ENCODE results near the gene SDF2L1. TPM values are rescaled to one million over a fixed set of nuclear protein-coding genes. Genes with fewer than 3 reads are reported as not detected.
"Not testable (repeated sequence)": the region's sequence is repeated elsewhere in the genome, so short reads cannot be mapped to it uniquely, and the experiment has no call there.

The SDF2L1 gene
- total RNA-seq, 1 donor, result 18.3 TPM

- DNase-seq (ENCODE audit: low read depth), result no peak
- no peak for TF ChIP-seq CTCF (IDR thresholded peaks at IDR 0.05; ENCODE audit: insufficient read depth, low read length)
- no peak overlapping the region for H3K4me3 ChIP-seq (ENCODE audit: low read depth, low read length)
Measured at GRCh38 chr22:21611210-21611977, 30.7 kb upstream of the SDF2L1 start.

GRCh38 chr22:21612858-21613257 is 29.2 kb upstream of the SDF2L1 start:
- no peak for TF ChIP-seq CTCF (IDR thresholded peaks at IDR 0.05; ENCODE audit: insufficient read depth, low read length)
- H3K4me3 ChIP-seq (ENCODE audit: low read depth, low read length), result no peak overlapping the region
- DNase-seq (ENCODE audit: low read depth), result no peak

GRCh38 chr22:21613553-21614233 is 28.4 kb upstream of the SDF2L1 start:
- H3K4me3 ChIP-seq (ENCODE audit: low read depth, low read length), result no peak overlapping the region
- no peak for TF ChIP-seq CTCF (IDR thresholded peaks at IDR 0.05; ENCODE audit: insufficient read depth, low read length)
- DNase-seq (ENCODE audit: low read depth), result no peak

- DNase-seq (ENCODE audit: low read depth), result no peak
- TF ChIP-seq CTCF (IDR thresholded peaks at IDR 0.05; ENCODE audit: insufficient read depth, low read length), result no peak
- H3K4me3 ChIP-seq (ENCODE audit: low read depth, low read length), result no peak overlapping the region
Measured at GRCh38 chr22:21615731-21616130, 26.4 kb upstream of the SDF2L1 start.

- DNase-seq (ENCODE audit: low read depth); H3K4me3 ChIP-seq (ENCODE audit: low read depth, low read length): not testable (repeated sequence)
Measured at GRCh38 chr22:21617337-21617736, 24.8 kb upstream of the SDF2L1 start.

GRCh38 chr22:21621025-21621424 is 21.1 kb upstream of the SDF2L1 start:
- TF ChIP-seq CTCF (IDR thresholded peaks at IDR 0.05; ENCODE audit: insufficient read depth, low read length), result no peak
- no peak overlapping the region for H3K4me3 ChIP-seq (ENCODE audit: low read depth, low read length)
- DNase-seq (ENCODE audit: low read depth), result no peak

GRCh38 chr22:21622011-21622918 is 19.8 kb upstream of the SDF2L1 start:
- TF ChIP-seq CTCF (IDR thresholded peaks at IDR 0.05; ENCODE audit: insufficient read depth, low read length), result no peak
- no peak overlapping the region for H3K4me3 ChIP-seq (ENCODE audit: low read depth, low read length)
- no peak for DNase-seq (ENCODE audit: low read depth)
